Activated CD8-positive, alpha-beta T cell treated with anti-CD3 and anti-CD28 coated beads, Interleukin-2, amount 10 ng/mL, durations not matched to agents 7 days and 5 days (primary cell): ENCODE data around the gene AP4M1. TPM values are rescaled to one million over a fixed set of nuclear protein-coding genes. Genes with fewer than 3 reads are reported as not detected.
A peak's percentile ranks its signal among the peaks of the same experiment; 100 is the strongest.

Experiments used
- ATAC-seq: fragments of 150-1000 bp; cut with Tn5 transposase; one replicate; pipeline ENCODE4 v1.10.0; 2021; ENCODE audit warnings: moderate library complexity
- CTCF ChIA-PET: fragments of 350-600 bp; sonication (Branson Sonifier 250); formaldehyde crosslinking; loops from one replicate; lab custom pipeline; 2021; ENCODE audit warnings: antibody characterized with exemption; lab: Charles Lee
- POLR2A ChIA-PET: fragments of 350-600 bp; sonication (Branson Sonifier 250); formaldehyde crosslinking; loops from one replicate; lab custom pipeline; 2021; ENCODE audit warnings: antibody characterized with exemption; lab: Charles Lee
- DNase-seq: peaks from one replicate; pipeline ENCODE4 v3.0.0-alpha.2; 2020
- H3K27ac Mint-ChIP-seq: one replicate; pipeline ENCODE4 v1.8.0; 2021; ENCODE audit warnings: mild to moderate bottlenecking, mixed read lengths
- H3K27me3 Mint-ChIP-seq: one replicate; pipeline ENCODE4 v1.8.0; 2021; ENCODE audit warnings: low read depth, mixed read lengths
- H3K36me3 Mint-ChIP-seq: one replicate; pipeline ENCODE4 v1.8.0; 2021; ENCODE audit warnings: low read depth, mixed read lengths
- H3K4me1 Mint-ChIP-seq: one replicate; pipeline ENCODE4 v1.8.0; 2021; ENCODE audit warnings: low read depth, mixed read lengths
- H3K4me3 Mint-ChIP-seq: one replicate; pipeline ENCODE4 v1.8.0; 2021; ENCODE audit warnings: mild to moderate bottlenecking, mixed read lengths
- H3K9me3 Mint-ChIP-seq: one replicate; pipeline ENCODE4 v1.8.0; 2022; ENCODE audit warnings: mixed read lengths; ENCODE audit not compliant: insufficient read depth
- total RNA-seq, 2 experiments: library from RNA; stranded (reverse); gene quantifications; one replicate each; pipeline ENCODE4 v1.2.3, GENCODE V29; 2021

AP4M1 gene, protein sequence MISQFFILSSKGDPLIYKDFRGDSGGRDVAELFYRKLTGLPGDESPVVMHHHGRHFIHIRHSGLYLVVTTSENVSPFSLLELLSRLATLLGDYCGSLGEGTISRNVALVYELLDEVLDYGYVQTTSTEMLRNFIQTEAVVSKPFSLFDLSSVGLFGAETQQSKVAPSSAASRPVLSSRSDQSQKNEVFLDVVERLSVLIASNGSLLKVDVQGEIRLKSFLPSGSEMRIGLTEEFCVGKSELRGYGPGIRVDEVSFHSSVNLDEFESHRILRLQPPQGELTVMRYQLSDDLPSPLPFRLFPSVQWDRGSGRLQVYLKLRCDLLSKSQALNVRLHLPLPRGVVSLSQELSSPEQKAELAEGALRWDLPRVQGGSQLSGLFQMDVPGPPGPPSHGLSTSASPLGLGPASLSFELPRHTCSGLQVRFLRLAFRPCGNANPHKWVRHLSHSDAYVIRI
- 10 to 100 TPM; 10.8 to 13.0 TPM for total RNA-seq

GRCh38 chr7:100101016-100101862, at the start of gene AP4M1, which contains the start of gene MCM7:
Gene AP4M1 (plus strand): TSS chr7:100101643. CDS start chr7:100101715, 72 bp downstream.
Gene MCM7 (minus strand): TSS chr7:100101397. CDS start chr7:100101294, 103 bp downstream.
- ChIA-PET CTCF (interaction anchor here (0.8 to 3.6 kb wide), 12 partner anchors 9 to 542 kb away, joined by 3 to 24 read pairs (median 4); partner anchors contain the start of gene MBLAC1), POLR2A (interaction anchor here (0.6 to 4.6 kb wide), 24 partner anchors 10 to 543 kb away, joined by 3 to 57 read pairs (median 4); partner anchors contain the start of genes CNPY4, COPS6, GPC2 and LAMTOR4)
- Mint-ChIP-seq H3K4me3 (peak within 1 kb of the TSS; percentile 89), H3K27me3 (no peaks in the 10 kb centered on the region), H3K9me3 (no peaks in the 10 kb centered on the region), H3K4me1 (peaks cover 40% of the 10 kb centered on the region), H3K27ac (peak within 1 kb of the TSS; percentile 92), H3K36me3 (peaks cover 55% of the 10 kb centered on the region)
- ATAC-seq (peak; percentile 86), DNase-seq (peak; percentile 99)

DNA sequence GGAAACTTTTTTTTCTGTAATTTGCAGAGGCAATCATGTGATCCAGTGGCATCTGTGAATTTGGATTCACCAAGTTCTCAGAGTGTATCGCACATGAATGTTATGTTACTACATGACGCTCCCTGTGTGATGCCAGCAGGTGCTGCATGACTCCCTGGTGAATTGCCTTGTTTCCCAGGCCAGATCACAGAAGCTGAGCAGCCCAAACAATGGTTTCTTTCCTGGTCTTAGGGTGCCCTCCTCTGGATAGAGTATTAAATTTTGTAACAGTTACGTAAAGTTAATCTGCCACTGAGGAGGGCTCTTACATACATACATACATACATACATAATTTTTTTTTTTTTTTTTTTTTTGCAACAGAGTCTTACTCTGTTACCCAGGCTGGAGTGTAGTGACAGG, 48.2 kb upstream of the AP4M1 start:
- no peak overlapping the region for H3K4me3 Mint-ChIP-seq
- H3K36me3 Mint-ChIP-seq: peaks cover 9% of the 10 kb centered on the region
- peak; percentile 13 for ATAC-seq
- ChIA-PET POLR2A (no interaction called here), CTCF (interaction anchor here (0.8 to 3.7 kb wide), 11 partner anchors 10 to 140 kb away, joined by 3 to 26 read pairs (median 4); partner anchors contain the start of genes GJC3 and TRIM4)
- peaks cover 15% of the 10 kb centered on the region for H3K4me1 Mint-ChIP-seq
- DNase-seq: peak; percentile 53
- H3K27ac Mint-ChIP-seq: no peak overlapping the region
- H3K27me3 Mint-ChIP-seq: no peaks in the 10 kb centered on the region
- no peaks in the 10 kb centered on the region for H3K9me3 Mint-ChIP-seq

- Mint-ChIP-seq H3K27ac (no peak overlapping the region), H3K4me1 (no peaks in the 10 kb centered on the region)
These were observed 44.4 kb upstream of the AP4M1 start for GRCh38 chr7:100057006-100057405.

DNA sequence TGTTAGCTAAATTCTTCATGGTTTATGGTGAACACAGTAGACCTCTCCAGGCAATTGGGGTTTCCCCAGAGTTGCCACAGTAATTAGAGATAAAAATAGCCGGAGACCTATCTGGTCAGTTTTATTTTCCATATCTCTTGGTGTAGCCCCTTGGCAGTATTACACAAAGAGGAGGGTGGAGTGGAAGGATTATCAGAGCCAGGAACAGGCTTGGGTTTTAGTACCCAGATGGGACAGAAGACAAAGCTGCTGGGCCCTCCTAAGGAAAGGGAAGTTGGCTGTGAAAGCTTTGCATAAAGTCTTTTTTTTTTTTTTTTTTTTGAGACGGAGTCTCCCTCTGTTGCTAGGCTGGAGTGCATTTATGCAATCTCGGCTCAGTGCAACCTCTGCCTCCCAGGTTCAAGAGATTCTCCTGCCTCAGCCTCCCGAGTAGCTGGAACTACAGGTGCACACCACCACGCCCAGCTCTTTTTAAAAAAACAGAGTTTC, 42.1 kb upstream of the AP4M1 start:
- POLR2A ChIA-PET: no interaction called here
- DNase-seq: no peak
- Mint-ChIP-seq H3K27me3 (no peaks in the 10 kb centered on the region), H3K36me3 (peaks cover 28% of the 10 kb centered on the region), H3K4me3 (no peak overlapping the region), H3K4me1 (no peaks in the 10 kb centered on the region), H3K9me3 (no peaks in the 10 kb centered on the region), H3K27ac (no peak overlapping the region)
- CTCF ChIA-PET: interaction anchor here (1.7 kb wide), 1 partner anchor 69 kb away, joined by 5 read pairs; no protein-coding TSS in a partner anchor
- no peak for ATAC-seq

More at GRCh38 chr7:100057006-100057405, 44.4 kb upstream of the AP4M1 start:
- CTCF ChIA-PET: no interaction called here
- Mint-ChIP-seq H3K4me3 (no peak overlapping the region), H3K36me3 (peaks cover 22% of the 10 kb centered on the region), H3K9me3 (no peaks in the 10 kb centered on the region), H3K27me3 (no peaks in the 10 kb centered on the region)
- DNase-seq (no peak), ATAC-seq (no peak)
- POLR2A ChIA-PET: no interaction called here

GRCh38 chr7:100061518-100062193, 39.8 kb upstream of the AP4M1 start:
- ATAC-seq (no peak), DNase-seq (no peak)
- Mint-ChIP-seq H3K4me3 (no peak overlapping the region), H3K27me3 (no peaks in the 10 kb centered on the region), H3K36me3 (peaks cover 36% of the 10 kb centered on the region), H3K27ac (no peak overlapping the region), H3K9me3 (no peaks in the 10 kb centered on the region), H3K4me1 (no peaks in the 10 kb centered on the region)
- ChIA-PET POLR2A (no interaction called here), CTCF (interaction anchor here (1.0 to 1.3 kb wide), 2 partner anchors 14 to 20 kb away, joined by 3 to 4 read pairs; no protein-coding TSS in a partner anchor)

DNA sequence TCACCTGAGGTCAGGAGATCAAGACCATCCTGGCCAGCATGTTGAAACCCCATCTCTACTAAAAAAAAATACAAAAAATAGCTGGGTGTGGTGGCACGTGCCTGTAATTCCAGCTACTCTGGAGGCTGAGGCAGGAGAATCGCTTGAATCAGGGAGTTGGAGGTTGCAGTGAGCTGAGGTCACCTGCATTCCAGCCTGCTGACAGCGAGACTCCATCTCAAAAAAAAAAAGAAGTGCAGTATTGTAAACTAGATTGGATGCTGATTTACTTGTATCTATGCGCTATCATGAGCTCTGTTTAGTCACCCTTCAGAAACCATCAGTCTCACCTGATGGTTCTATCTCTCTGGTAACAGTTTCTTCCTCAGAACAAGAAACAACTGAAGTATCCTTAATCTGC, 38.1 kb upstream of the AP4M1 start:
- POLR2A ChIA-PET: interaction anchor here (0.6 to 1.6 kb wide), 2 partner anchors 9 to 144 kb away, joined by 3 to 5 read pairs; no protein-coding TSS in a partner anchor
- H3K36me3 Mint-ChIP-seq: peaks cover 40% of the 10 kb centered on the region
- CTCF ChIA-PET: interaction anchor here (1.1 kb wide), 1 partner anchor 10 kb away, joined by 3 read pairs; no protein-coding TSS in a partner anchor

DNA sequence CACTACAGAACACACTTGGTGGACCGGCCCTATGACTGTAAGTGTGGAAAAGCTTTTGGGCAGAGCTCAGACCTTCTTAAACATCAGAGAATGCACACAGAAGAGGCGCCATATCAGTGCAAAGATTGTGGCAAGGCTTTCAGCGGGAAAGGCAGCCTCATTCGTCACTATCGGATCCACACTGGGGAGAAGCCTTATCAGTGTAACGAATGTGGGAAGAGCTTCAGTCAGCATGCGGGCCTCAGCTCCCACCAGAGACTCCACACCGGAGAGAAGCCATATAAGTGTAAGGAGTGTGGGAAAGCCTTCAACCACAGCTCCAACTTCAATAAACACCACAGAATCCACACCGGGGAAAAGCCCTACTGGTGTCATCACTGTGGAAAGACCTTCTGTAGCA, 37.3 kb upstream of the AP4M1 start:
- no peak overlapping the region for H3K27ac Mint-ChIP-seq
- no peak for DNase-seq
- no peak overlapping the region for H3K4me3 Mint-ChIP-seq
- H3K9me3 Mint-ChIP-seq: no peaks in the 10 kb centered on the region
- ChIA-PET POLR2A (interaction anchor here (1.6 kb wide), 1 partner anchor 9 kb away, joined by 5 read pairs; no protein-coding TSS in a partner anchor), CTCF (interaction anchor here (0.8 to 1.1 kb wide), 2 partner anchors 11 to 151 kb away, joined by 3 read pairs; no protein-coding TSS in a partner anchor)
- ATAC-seq: no peak
- peaks cover 35% of the 10 kb centered on the region for H3K36me3 Mint-ChIP-seq
- no peaks in the 10 kb centered on the region for H3K27me3 Mint-ChIP-seq
- H3K4me1 Mint-ChIP-seq: no peaks in the 10 kb centered on the region

More for the DNA sequence above, 38.1 kb upstream of the AP4M1 start:
- H3K4me1 Mint-ChIP-seq: no peaks in the 10 kb centered on the region
- DNase-seq (no peak), ATAC-seq (no peak)
- H3K9me3 Mint-ChIP-seq: no peaks in the 10 kb centered on the region
- no peaks in the 10 kb centered on the region for H3K27me3 Mint-ChIP-seq
- no peak overlapping the region for H3K4me3 Mint-ChIP-seq
- no peak overlapping the region for H3K27ac Mint-ChIP-seq

DNA sequence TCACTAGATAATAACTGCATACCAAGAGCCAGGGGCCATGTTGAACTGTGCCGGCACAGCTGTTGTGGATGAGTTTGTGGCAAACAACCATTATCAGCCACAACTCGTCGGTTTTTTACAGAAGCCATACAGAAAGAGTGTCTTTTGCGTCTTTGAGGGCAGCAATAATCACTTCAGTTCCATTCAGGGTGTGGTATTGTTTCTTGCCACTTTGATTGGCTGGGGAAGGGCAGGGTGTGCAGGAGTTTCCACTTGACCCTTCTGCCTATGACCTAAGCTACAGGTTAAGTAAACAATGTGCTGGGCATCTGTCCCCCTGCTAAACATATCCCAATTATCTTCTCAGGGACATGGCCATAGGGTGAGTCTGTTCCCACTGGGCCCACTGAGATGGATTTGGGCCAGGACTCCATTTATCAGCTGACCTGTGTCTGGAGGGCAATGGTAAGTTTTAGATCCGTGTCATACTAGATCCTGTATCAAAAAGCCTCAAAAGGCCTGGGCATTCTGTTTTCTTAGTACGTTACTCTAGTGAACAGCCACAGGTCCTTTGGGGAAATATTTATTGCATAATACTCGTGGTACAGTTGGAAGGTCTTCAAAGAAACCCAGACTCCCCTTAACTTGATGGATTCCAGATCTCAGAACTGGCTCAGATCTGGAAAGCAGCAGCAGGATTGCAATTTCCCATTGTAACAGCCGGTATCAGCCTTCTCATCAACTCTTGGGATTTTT, 35.8 kb upstream of the AP4M1 start:
- ChIA-PET CTCF (no interaction called here), POLR2A (no interaction called here)
- peaks cover 5% of the 10 kb centered on the region for H3K9me3 Mint-ChIP-seq
- H3K27ac Mint-ChIP-seq: no peak overlapping the region
- no peaks in the 10 kb centered on the region for H3K4me1 Mint-ChIP-seq
- ATAC-seq (no peak), DNase-seq (no peak)
- H3K4me3 Mint-ChIP-seq: no peak overlapping the region
- no peaks in the 10 kb centered on the region for H3K27me3 Mint-ChIP-seq
- H3K36me3 Mint-ChIP-seq: peaks cover 42% of the 10 kb centered on the region

DNA sequence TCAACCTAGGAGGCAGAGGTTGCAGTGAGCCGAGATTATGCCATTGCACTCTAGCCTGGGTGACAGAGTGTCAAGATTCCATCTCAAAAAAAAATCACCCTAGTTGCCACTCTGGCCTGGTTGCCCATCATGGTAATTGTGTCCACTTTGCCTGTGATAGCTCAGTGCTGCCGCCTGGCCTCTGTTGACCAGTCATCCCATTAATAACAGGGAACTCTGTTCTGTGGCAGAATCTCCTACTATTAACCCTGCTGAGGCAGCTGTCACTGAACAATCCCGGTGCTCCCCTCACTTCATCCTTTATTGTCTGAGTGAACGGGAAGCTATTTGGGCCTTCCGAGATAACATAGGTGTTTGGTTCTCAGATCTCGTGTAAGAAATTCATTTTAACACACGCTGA, 34.5 kb upstream of the AP4M1 start:
- Mint-ChIP-seq H3K9me3 (peaks cover 15% of the 10 kb centered on the region), H3K4me1 (no peaks in the 10 kb centered on the region), H3K36me3 (peaks cover 50% of the 10 kb centered on the region), H3K27ac (no peak overlapping the region), H3K4me3 (no peak overlapping the region), H3K27me3 (no peaks in the 10 kb centered on the region)
- POLR2A ChIA-PET: interaction anchor here (1.2 kb wide), 1 partner anchor 11 kb away, joined by 3 read pairs; no protein-coding TSS in a partner anchor
- CTCF ChIA-PET: interaction anchor here (1.0 kb wide), 1 partner anchor 73 kb away, joined by 3 read pairs; no protein-coding TSS in a partner anchor
- DNase-seq (no peak), ATAC-seq (no peak)

DNA sequence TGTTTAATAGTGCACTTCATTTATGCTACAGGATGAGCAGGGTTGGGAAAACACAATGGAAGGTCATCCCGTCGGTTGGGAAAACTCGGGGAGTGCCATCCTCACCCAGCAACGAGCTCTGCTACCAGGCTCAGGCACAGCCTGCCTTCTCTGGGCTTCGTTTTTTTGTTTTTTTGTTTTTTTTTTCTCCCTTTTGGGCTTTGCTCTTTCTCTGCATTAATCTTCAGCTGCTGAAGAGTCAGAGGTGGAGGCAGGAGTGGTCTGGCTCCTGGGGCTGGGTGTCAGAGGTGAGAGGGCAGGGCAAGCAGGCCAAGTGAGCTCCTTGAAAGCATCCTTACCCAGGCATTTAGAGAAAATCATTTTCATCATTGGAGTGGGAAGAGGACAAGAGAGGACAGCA, 31.5 kb upstream of the AP4M1 start:
- no peak for ATAC-seq

More for the DNA sequence above, 31.5 kb upstream of the AP4M1 start:
- Mint-ChIP-seq H3K27me3 (no peaks in the 10 kb centered on the region), H3K4me1 (no peaks in the 10 kb centered on the region), H3K36me3 (peaks cover 68% of the 10 kb centered on the region), H3K27ac (no peak overlapping the region), H3K9me3 (peaks cover 26% of the 10 kb centered on the region), H3K4me3 (no peak overlapping the region)
- ChIA-PET POLR2A (no interaction called here), CTCF (no interaction called here)
- DNase-seq: no peak
